ENCODE results near the gene NOVA1. TPM values are rescaled to one million over a fixed set of nuclear protein-coding genes. Genes with fewer than 3 reads are reported as not detected.

The NOVA1 gene, protein sequence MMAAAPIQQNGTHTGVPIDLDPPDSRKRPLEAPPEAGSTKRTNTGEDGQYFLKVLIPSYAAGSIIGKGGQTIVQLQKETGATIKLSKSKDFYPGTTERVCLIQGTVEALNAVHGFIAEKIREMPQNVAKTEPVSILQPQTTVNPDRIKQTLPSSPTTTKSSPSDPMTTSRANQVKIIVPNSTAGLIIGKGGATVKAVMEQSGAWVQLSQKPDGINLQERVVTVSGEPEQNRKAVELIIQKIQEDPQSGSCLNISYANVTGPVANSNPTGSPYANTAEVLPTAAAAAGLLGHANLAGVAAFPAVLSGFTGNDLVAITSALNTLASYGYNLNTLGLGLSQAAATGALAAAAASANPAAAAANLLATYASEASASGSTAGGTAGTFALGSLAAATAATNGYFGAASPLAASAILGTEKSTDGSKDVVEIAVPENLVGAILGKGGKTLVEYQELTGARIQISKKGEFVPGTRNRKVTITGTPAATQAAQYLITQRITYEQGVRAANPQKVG
- total RNA-seq = 107 TPM

DNA sequence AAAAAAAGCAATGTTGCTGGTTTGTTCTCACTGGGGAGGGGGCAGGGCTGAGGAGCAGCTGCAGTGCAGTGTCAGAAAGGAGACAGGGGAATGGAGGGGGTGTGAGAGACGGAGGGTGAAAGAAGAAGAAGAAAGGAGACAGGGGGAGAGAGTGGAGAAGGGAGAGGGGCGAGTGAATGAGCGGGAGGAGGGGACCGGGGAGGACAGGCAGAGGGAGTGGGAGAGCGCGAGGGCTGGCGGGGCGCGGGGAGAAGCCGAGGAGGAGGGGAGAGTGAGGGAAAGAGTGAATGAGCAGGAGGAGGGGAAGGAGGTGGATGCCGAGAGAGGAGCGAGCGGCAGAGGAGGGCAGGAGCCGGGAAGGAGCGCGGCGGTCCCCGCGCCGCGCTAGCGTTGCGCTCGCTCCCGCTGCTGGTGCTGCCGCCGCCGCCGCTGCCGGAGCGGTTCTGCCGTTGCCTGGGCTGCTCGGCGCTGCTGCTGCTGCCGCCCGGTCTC, at the start of gene NOVA1:
TSS of gene NOVA1 (minus strand) at position 445 of the 492 bp plus-strand sequence. CDS start 597 bp downstream, outside the sequence.

Data from parietal lobe (tissue), 1 donor.